ENCODE results near the gene AURKAIP1. TPM values are rescaled to one million over a fixed set of nuclear protein-coding genes. Genes with fewer than 3 reads are reported as not detected.

The AURKAIP1 gene
- total and polyA plus RNA-seq, 2 of the 4 experiments (the other 2 are of a cell fraction) = 45.7 to 107 TPM

GRCh38 chr1:1402072-1402900 lies 27.3 kb upstream of the AURKAIP1 start (continued):
- TF ChIP-seq BHLHE40 (IDR thresholded peaks at IDR 0.05; ENCODE audit: low read depth, low read length) = no peak

- in situ Hi-C loops (cut with MboI; ENCODE audit: low sequenced_read_pairs) = no loop called here
- Histone ChIP-seq H3K36me3 (ENCODE audit: control insufficient read depth, insufficient read depth, low read length) (peaks cover 55% of the 10 kb centered on the region), H2AFZ (replicated peaks; ENCODE audit: low read length, poor library complexity) (no peak overlapping the region), H4K20me1 (ENCODE audit: insufficient read depth, low read length) (peaks cover 28% of the 10 kb centered on the region; the same call in 1 of the 2 replicates), H4K91ac (ENCODE audit: insufficient read depth, low read depth, low read length) (no peak overlapping the region), H3K27me3 (ENCODE audit: control insufficient read depth, insufficient read depth, low read length) (no peaks in the 10 kb centered on the region), H3K18ac (ENCODE audit: low read depth, low read length) (no peak overlapping the region), H4K8ac (ENCODE audit: low read depth in 2 of 2, low read length in 2 of 2) (no peak overlapping the region), H2BK5ac (ENCODE audit: low read depth, low read length, poor library complexity, severe bottlenecking) (no peak overlapping the region), H3K27ac (ENCODE audit: insufficient read depth, low read length) (no peak overlapping the region), H2AK5ac (ENCODE audit: low read depth, low read length) (no peak overlapping the region), H3K4ac (ENCODE audit: low read depth, low read length) (no peak overlapping the region), H3K14ac (replicated peaks; ENCODE audit: low read depth, low read length) (no peak overlapping the region), H2BK15ac (ENCODE audit: low read depth, low read length) (no peak overlapping the region), H3K56ac (ENCODE audit: extremely low read depth, insufficient read depth, low read length) (no peak overlapping the region), H4K5ac (ENCODE audit: low read depth, low read length) (no peak overlapping the region), H3K4me2 (ENCODE audit: low read depth, low read length) (no peak overlapping the region), H3K4me3 (ENCODE audit: insufficient read depth, low read depth, low read length) (no peak overlapping the region), H2BK20ac (ENCODE audit: low read depth, low read length) (no peak overlapping the region), H3K9me3 (ENCODE audit: control insufficient read depth, insufficient read depth, low read length) (no peaks in the 10 kb centered on the region), H3K23ac (ENCODE audit: low read depth, low read length) (no peak overlapping the region), H3K9ac (ENCODE audit: low read depth, low read length) (no peak overlapping the region), H2BK120ac (ENCODE audit: low read depth, low read length) (no peak overlapping the region), H3K79me1 (ENCODE audit: low read depth in 1 of 2, low read length in 2 of 2) (peaks cover 22 to 73% of the 10 kb centered on the region in 2 experiments), H2AK9ac (replicated peaks; ENCODE audit: low read depth, low read length, poor library complexity) (peak overlapping the region; percentile 99), H3K9me1 (ENCODE audit: insufficient read depth, low read length) (peaks cover 11% of the 10 kb centered on the region), H3K4me1 (ENCODE audit: control insufficient read depth, insufficient read depth, low read length) (peaks cover 17% of the 10 kb centered on the region)
- CTCF ChIA-PET = no interaction called here
- no CpG with 5 or more reads among the region's 7 CpGs for WGBS, 2 experiments (ENCODE audit: extremely low coverage in 2 of 2, insufficient read length in 1 of 2)
- ATAC-seq (ENCODE audit: low read depth) (no peak), DNase-seq (no peak)
- TF ChIP-seq NFE2L2 (IDR thresholded peaks at IDR 0.05; ENCODE audit: low read depth, low read length) = no peak
- no peak for TF ChIP-seq CEBPB (IDR thresholded peaks at IDR 0.05; ENCODE audit: low read depth, low read length)
- no peak for TF ChIP-seq POLR2A (IDR thresholded peaks at IDR 0.05; ENCODE audit: low read depth, low read length)
- no peak for TF ChIP-seq MXI1 (IDR thresholded peaks at IDR 0.05; ENCODE audit: borderline replicate concordance, low read depth, low read length)
- no peak for TF ChIP-seq FOS (IDR thresholded peaks at IDR 0.05; ENCODE audit: low read depth, low read length)
- no peak for TF ChIP-seq MAZ (IDR thresholded peaks at IDR 0.05; ENCODE audit: borderline replicate concordance, low read depth, low read length)
- TF ChIP-seq CTCF (conservative IDR thresholded peaks at IDR 0.05; ENCODE audit: low read depth, low read length) = no peak
- no peak for TF ChIP-seq SMC3 (IDR thresholded peaks at IDR 0.05; ENCODE audit: low read depth, low read length)
- no peak for TF ChIP-seq RFX5 (IDR thresholded peaks at IDR 0.05; ENCODE audit: low read depth, low read length)
- no peak for TF ChIP-seq BHLHE40 (IDR thresholded peaks at IDR 0.05; ENCODE audit: low read depth, low read length)
- POLR2A ChIA-PET (ENCODE audit: unreplicated experiment) = no interaction called here
- dilution Hi-C loops (cut with HindIII; ENCODE audit: low sequenced_read_pairs, unreplicated experiment) = no loop called here
- no TSS peak for BruUV-seq (replicated peaks)
- intact Hi-C loops (cut with micrococcal nuclease) = no loop called here
These were observed 26.5 kb upstream of the AURKAIP1 start for GRCh38 chr1:1401457-1402010.
